Parathyroid adenoma (tissue), 2 donors: ENCODE measurements around the gene ITIH2.
"Not testable (repeated sequence)": the region's sequence is repeated elsewhere in the genome, so short reads cannot be mapped to it uniquely, and the experiment has no call there.

Experiments used
- H2AFZ ChIP-seq: fragments of 300-600 bp; sonication (generic); one replicate; pipeline ENCODE4 v1.7.0; 2017; ENCODE audit warnings: antibody characterized with exemption, mild to moderate bottlenecking
- H3K27ac ChIP-seq: fragments of 300-600 bp; sonication (generic); one replicate; pipeline ENCODE4 v1.7.0; 2017
- H3K27me3 ChIP-seq: fragments of 300-600 bp; sonication (generic); one replicate; pipeline ENCODE4 v1.7.0; 2017; ENCODE audit warnings: low read length; ENCODE audit not compliant: control insufficient read depth, insufficient read depth
- H3K36me3 ChIP-seq: fragments of 300-600 bp; sonication (generic); one replicate; pipeline ENCODE4 v1.7.0; 2017; ENCODE audit warnings: low read length; ENCODE audit not compliant: control insufficient read depth, insufficient read depth
- H3K4me1 ChIP-seq: fragments of 300-600 bp; sonication (generic); one replicate; pipeline ENCODE4 v1.7.0; 2017; ENCODE audit warnings: control low read depth
- H3K4me2 ChIP-seq: fragments of 300-600 bp; sonication (generic); one replicate; pipeline ENCODE4 v1.7.0; 2017; ENCODE audit warnings: low read length
- H3K4me3 ChIP-seq: fragments of 300-600 bp; sonication (generic); one replicate; pipeline ENCODE4 v1.7.0; 2017; ENCODE audit warnings: low read depth, low read length
- H3K79me2 ChIP-seq: fragments of 300-600 bp; sonication (generic); one replicate; pipeline ENCODE4 v1.7.0; 2017; ENCODE audit warnings: control low read depth
- H3K9ac ChIP-seq: fragments of 300-600 bp; sonication (generic); one replicate; pipeline ENCODE4 v1.7.0; 2017; ENCODE audit warnings: mild to moderate bottlenecking
- H3K9me3 ChIP-seq: fragments of 300-600 bp; sonication (generic); one replicate; pipeline ENCODE4 v1.7.0; 2017; ENCODE audit warnings: low read length; ENCODE audit not compliant: control insufficient read depth
- TF ChIP-seq, protein P1 (sequence below): fragments of 300-600 bp; sonication (generic); IDR thresholded peaks from one replicate; pipeline ENCODE4 v1.7.0; 2017; ENCODE audit warnings: antibody characterized with exemption, mild to moderate bottlenecking
- donor health status: primary hyperparathyroidism.

The ITIH2 gene

DNA sequence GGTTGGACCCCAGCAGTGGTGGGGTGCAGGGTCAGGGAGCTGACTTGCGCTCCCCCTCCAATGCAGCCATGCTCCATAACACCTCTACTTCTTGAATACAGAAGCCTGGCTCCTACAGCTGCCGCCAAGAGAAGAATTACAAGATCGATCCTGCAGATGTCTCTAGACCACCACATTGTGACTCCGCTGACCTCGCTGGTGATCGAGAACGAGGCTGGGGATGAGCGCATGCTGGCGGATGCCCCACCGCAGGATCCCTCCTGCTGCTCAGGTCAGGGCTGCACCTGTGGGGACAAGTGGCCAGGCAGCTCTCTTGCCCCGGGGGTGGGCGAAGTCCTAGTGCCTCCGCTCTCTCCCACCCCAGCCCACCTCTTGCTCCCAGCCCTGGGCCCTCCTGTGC, 31.7 kb downstream of the ITIH2 start:
- Histone ChIP-seq H3K27ac (no peak overlapping the region), H3K4me2 (no peak overlapping the region), H3K9me3 (no peaks in the 10 kb centered on the region), H3K79me2 (no peaks in the 10 kb centered on the region), H3K36me3 (no peaks in the 10 kb centered on the region), H3K9ac (no peak overlapping the region), H3K4me1 (no peaks in the 10 kb centered on the region), H3K4me3 (no peak overlapping the region), H2AFZ (no peak overlapping the region), H3K27me3 (no peaks in the 10 kb centered on the region)
- TF ChIP-seq, protein P1, sequence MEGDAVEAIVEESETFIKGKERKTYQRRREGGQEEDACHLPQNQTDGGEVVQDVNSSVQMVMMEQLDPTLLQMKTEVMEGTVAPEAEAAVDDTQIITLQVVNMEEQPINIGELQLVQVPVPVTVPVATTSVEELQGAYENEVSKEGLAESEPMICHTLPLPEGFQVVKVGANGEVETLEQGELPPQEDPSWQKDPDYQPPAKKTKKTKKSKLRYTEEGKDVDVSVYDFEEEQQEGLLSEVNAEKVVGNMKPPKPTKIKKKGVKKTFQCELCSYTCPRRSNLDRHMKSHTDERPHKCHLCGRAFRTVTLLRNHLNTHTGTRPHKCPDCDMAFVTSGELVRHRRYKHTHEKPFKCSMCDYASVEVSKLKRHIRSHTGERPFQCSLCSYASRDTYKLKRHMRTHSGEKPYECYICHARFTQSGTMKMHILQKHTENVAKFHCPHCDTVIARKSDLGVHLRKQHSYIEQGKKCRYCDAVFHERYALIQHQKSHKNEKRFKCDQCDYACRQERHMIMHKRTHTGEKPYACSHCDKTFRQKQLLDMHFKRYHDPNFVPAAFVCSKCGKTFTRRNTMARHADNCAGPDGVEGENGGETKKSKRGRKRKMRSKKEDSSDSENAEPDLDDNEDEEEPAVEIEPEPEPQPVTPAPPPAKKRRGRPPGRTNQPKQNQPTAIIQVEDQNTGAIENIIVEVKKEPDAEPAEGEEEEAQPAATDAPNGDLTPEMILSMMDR: no peak

DNA sequence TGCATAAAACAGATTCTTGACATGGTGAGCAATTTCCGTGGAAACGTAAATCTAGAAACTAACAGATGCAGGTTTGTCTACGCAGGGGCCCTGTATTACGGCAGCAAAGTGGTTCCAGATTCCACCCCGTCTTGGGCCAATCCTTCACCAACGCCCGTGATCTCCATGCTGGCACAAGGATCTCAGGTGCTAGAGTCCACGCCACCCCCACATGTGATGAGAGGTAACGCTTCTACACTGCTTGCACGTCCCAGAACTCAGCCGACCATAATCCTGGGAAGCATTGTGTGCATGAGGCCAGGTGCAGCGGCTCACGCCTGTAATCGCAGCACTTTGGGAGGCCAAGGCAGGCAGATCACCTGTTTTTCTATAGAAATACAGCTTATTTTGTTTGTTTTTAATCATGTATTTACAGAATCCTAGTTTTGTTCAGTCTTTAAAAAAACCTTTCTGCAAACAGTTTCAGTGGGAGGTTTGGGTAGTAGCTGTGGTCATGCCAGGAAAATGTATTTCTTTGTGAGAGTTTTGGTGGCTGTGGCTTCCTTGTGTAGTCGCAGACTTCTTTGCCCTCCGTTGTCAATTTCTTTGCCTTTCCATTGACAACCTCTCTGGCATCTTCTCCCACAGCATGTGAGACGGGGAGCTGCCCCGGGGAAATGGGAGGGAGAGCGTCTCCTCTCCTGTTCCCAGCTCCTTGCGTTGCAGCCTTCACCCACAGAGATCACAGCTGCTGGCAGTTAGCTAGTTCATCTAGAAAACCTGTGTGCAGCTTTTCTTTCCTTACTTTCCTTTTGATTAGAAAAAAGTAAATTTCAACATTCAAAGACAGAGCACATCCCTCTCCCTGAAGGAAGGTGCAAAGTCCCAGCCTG, 35.7 kb downstream of the ITIH2 start:
- Histone ChIP-seq H3K36me3 (no peaks in the 10 kb centered on the region), H2AFZ (no peak overlapping the region), H3K4me2 (no peak overlapping the region), H3K27ac (no peak overlapping the region), H3K4me1 (no peaks in the 10 kb centered on the region), H3K79me2 (no peaks in the 10 kb centered on the region), H3K9me3 (no peaks in the 10 kb centered on the region), H3K9ac (no peak overlapping the region), H3K27me3 (no peaks in the 10 kb centered on the region), H3K4me3 (no peak overlapping the region)
- TF ChIP-seq, protein P1: no peak

DNA sequence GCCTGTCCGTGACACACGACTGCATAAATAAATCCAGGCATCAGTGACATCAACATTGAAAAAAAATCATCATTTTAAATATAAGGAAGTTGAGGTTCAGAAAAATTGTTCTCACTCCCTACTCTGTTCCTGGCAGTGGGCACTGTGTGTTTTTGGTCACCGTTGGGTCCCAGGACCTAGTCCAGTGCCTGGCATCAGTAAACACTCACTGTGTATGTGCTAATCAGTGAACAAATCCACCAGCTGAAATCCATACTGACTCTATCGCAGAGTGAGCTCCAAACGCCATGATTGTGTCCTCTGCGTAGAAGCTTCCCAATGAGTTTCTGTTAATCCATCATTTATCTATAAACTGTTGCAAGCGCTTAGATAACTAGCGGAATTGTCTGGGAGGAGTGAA, 41.2 kb downstream of the ITIH2 start:
- Histone ChIP-seq H3K27me3 (no peaks in the 10 kb centered on the region), H2AFZ (no peak overlapping the region), H3K79me2 (no peaks in the 10 kb centered on the region), H3K9ac (no peak overlapping the region), H3K36me3 (no peaks in the 10 kb centered on the region), H3K4me3 (no peak overlapping the region), H3K4me2 (no peak overlapping the region), H3K4me1 (no peaks in the 10 kb centered on the region), H3K27ac (no peak overlapping the region), H3K9me3 (no peaks in the 10 kb centered on the region)
- TF ChIP-seq, protein P1: no peak

DNA sequence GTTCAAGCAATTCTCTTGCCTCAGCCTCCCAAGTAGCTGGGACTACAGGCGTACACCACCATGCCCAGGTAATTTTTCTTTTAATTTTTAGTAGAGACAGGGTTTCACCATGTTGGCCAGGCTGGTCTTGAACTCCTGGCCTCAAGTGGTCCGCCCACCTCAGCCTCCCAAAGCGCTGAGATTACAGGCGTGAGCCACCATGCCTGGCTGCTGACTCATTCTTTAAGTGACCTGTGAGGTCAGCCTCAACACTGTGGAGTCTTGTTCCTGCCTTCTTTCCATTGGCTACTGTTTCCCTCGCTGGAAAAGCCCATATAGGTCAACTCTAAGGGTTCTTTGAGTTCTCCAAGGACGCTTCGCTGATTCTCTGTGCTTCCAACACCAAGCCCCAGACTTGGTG, 45.5 kb downstream of the ITIH2 start:
- H3K4me2 ChIP-seq, H3K79me2 ChIP-seq, H3K4me3 ChIP-seq, H3K9me3 ChIP-seq, H3K36me3 ChIP-seq, H3K4me1 ChIP-seq, H3K9ac ChIP-seq, H2AFZ ChIP-seq, H3K27ac ChIP-seq, H3K27me3 ChIP-seq: not testable (repeated sequence)

DNA sequence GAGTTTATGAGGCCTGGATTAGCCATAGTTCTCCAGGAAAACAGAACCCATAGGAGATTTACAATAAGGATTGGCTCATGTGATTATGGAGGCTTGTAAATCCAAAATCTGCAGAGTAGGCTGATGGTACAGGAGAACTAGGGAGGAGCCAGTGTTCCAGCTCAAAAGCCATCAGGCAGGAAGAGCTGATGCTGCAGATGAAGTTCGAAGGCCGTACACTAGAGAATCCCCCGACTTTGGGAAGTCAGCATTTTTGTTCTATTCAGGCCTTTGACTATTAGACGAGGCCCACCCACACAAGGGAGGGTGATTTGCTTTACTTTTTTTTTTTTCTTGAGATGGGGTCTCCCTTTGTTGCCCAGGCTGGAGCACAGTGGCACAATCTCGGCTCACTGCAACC, 47.1 kb downstream of the ITIH2 start:
- H3K9me3 ChIP-seq: no peaks in the 10 kb centered on the region
- no peaks in the 10 kb centered on the region for H3K27me3 ChIP-seq
- no peaks in the 10 kb centered on the region for H3K79me2 ChIP-seq
- H3K4me1 ChIP-seq: no peaks in the 10 kb centered on the region
- no peaks in the 10 kb centered on the region for H3K36me3 ChIP-seq
- TF ChIP-seq, protein P1: no peak
- H3K4me2 ChIP-seq: no peak overlapping the region
- H3K9ac ChIP-seq: no peak overlapping the region
- H2AFZ ChIP-seq: no peak overlapping the region
- no peak overlapping the region for H3K27ac ChIP-seq
- H3K4me3 ChIP-seq: no peak overlapping the region
